Adipocyte (in vitro differentiated cells): ENCODE measurements around the gene VTA1.

Experiments
- DNase-seq: peaks from one replicate; pipeline ENCODE4 v3.0.0-alpha.2; 2015; ENCODE audit warnings: low read depth
- H3K27me3 ChIP-seq: replicated peaks from 2 replicates; pipeline ENCODE4 v1.7.0; 2013; ENCODE audit warnings: mild to moderate bottlenecking, low read length, moderate library complexity; ENCODE audit not compliant: control insufficient read depth, insufficient read depth
- H3K36me3 ChIP-seq: 2 replicates; pipeline ENCODE4 v1.7.0; 2013; ENCODE audit warnings: low read length, mild to moderate bottlenecking, moderate library complexity; ENCODE audit not compliant: control insufficient read depth, insufficient read depth, severe bottlenecking
- H3K4me1 ChIP-seq: 2 replicates; pipeline ENCODE4 v1.7.0; 2013; ENCODE audit warnings: mild to moderate bottlenecking, low read length, moderate library complexity; ENCODE audit not compliant: control insufficient read depth, insufficient read depth
- H3K4me3 ChIP-seq: 2 replicates; pipeline ENCODE4 v1.7.0; 2013; ENCODE audit warnings: mild to moderate bottlenecking, low read length, moderate library complexity
- H3K9ac ChIP-seq: 2 replicates; pipeline ENCODE4 v1.7.0; 2013; ENCODE audit warnings: mild to moderate bottlenecking, low read length, moderate library complexity
- H3K9me3 ChIP-seq: 2 replicates; pipeline ENCODE4 v1.7.0; 2013; ENCODE audit warnings: mild to moderate bottlenecking, low read length, moderate library complexity; ENCODE audit not compliant: control insufficient read depth

VTA1 gene

DNA sequence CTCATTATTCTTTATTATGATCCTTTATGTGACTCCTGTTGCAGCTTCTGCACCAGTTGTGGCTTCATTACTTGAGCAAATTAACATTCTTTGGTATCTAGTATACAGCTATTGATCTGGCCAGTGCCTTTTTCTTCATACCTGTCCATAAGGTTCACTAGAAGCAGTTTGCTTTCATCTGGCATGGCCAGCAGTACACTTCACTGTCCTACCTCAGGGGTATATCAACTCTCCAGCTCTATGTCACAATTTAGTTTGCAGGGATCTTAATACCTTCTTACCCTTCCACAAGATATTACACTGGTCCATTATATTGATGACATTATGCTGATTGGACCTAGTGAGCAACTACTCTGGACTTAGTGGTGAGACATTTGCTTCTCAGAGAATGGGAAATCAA is 46.6 kb downstream of the VTA1 start:
- no peaks in the 10 kb centered on the region for H3K27me3 ChIP-seq
- H3K4me3 ChIP-seq = no peak overlapping the region
- H3K9ac ChIP-seq = no peak overlapping the region
- H3K4me1 ChIP-seq = no peaks in the 10 kb centered on the region
- no peaks in the 10 kb centered on the region for H3K9me3 ChIP-seq
- no peak for DNase-seq
- H3K36me3 ChIP-seq = peaks cover 26% of the 10 kb centered on the region

DNA sequence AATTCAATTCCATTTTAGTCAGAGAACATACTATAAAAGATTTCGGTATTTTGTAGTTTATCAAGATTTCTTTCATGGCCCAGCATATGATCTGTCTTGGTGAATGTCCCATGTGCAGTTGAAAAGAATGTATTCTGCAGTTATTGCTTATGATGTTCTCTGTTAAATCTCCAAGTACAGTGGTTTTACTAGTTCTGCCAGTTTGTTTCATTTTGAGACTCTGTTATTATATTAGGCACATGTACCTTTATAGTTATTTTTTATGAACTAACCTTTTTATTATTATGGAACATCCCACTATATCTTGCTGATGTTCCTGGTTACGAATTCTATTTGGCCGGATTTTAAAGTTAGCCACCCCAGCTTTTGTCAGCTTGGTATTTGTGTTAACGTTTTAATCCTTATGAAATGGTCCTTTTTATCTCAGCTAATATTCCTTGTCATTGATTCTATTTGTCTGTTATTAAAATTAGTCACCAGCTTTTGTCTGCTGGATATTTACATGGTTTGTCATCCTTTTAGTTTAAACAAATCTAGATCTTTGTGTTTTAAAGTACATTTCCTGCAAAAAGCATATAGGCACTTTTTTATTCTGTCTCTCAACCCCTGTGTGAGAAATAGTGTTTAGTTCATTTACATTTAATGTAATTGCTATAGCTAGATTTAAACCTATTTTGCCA is 48.9 kb downstream of the VTA1 start:
- no peaks in the 10 kb centered on the region for H3K9me3 ChIP-seq
- peaks cover 32% of the 10 kb centered on the region for H3K36me3 ChIP-seq
- H3K9ac ChIP-seq = no peak overlapping the region
- DNase-seq = no peak
- no peak overlapping the region for H3K4me3 ChIP-seq
- H3K27me3 ChIP-seq = no peaks in the 10 kb centered on the region
- peaks cover 6% of the 10 kb centered on the region for H3K4me1 ChIP-seq

DNA sequence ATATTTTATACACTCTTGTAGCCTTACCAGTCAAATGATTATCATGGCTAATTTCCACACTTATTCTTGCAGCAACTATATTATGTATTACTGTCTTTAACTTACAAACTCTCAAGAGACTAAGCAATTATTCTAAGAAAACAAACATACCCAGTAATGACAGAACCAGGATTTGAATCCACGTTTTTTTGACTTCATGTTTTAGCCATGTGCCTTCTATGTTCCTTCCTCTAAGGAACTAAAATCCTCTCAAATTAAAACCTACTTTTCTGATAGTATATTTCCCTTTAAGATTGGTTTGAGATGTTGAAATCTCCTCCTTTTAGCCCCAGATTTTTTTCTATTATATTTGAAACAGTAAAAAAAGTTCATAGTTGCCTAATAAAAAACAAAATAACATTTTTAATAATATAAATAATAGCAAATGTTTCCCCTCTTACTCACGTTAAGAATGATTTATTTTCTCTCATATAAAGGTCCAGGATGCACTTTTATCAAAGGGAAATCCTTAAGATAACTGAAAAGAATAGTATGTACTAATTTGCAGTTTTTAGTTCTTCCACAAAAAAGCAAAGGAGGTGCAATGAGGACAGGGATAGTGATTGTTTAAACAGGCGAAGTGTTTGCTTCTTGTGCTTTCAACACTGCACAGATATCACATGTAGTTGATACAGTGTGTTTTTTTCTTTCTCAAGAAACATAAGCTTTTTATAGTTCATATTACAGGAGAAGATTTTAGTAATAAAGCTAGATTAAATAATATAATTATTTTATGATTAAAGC is 54.0 kb downstream of the VTA1 start:
- Histone ChIP-seq H3K9ac (no peak overlapping the region), H3K4me1 (peaks cover 7% of the 10 kb centered on the region), H3K36me3 (peaks cover 49% of the 10 kb centered on the region), H3K27me3 (no peaks in the 10 kb centered on the region), H3K9me3 (no peaks in the 10 kb centered on the region), H3K4me3 (no peak overlapping the region)
- no peak for DNase-seq

DNA sequence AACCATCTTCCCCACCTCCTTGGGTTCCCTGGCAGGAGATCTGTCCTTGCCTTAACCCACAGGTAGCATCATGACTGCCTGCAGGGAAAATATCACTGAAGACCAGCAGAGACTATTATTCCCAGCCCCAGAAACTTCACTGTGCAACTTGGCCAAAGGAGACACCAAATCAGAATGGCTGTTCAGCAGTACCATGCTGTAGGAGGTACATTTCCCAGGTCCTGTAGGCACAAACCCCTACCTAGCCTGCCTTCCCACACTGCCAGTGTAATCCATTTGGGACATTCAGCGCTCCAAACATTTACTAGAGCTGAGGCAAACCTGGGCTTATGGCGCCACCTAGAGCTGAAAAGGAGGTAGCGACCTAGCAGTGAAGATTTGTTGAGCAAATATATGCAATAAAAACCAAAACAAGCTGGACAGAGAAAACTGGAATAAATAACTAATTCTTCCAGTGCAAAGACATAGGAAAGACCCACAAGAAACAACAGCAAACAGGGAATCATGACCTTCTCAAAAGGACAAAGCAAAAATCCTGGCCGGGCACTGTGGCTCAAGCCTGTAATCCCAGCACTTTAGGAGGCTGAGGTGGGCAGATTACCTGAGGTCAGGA is 60.3 kb downstream of the VTA1 start:
- peak; percentile 63 for DNase-seq
- Histone ChIP-seq H3K9ac (no peak overlapping the region), H3K4me3 (no peak overlapping the region), H3K27me3 (no peaks in the 10 kb centered on the region), H3K36me3 (peaks cover 44% of the 10 kb centered on the region), H3K9me3 (no peaks in the 10 kb centered on the region), H3K4me1 (no peaks in the 10 kb centered on the region)

DNA sequence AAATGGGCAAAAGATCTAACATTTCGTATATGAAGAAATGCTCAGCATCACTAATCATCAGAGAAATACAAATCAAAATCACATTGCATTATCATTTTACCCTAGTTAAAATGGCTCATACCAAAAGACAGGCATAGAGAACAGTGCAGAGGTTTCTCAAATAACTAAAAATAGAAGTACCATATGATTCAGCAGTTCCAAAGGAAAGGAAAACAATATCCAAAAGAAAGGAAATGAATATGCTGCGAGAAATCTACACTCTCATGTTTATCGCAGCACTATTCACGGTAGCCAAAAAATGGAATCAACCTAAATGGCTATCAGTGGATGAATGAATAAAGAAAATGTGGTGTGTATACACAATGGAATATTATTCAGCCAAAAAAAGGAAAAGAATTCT is 63.5 kb downstream of the VTA1 start:
- no peaks in the 10 kb centered on the region for H3K4me1 ChIP-seq
- no peak overlapping the region for H3K9ac ChIP-seq
- no peaks in the 10 kb centered on the region for H3K9me3 ChIP-seq
- H3K4me3 ChIP-seq = no peak overlapping the region
- no peaks in the 10 kb centered on the region for H3K27me3 ChIP-seq
- DNase-seq = no peak
- peaks cover 45% of the 10 kb centered on the region for H3K36me3 ChIP-seq

DNA sequence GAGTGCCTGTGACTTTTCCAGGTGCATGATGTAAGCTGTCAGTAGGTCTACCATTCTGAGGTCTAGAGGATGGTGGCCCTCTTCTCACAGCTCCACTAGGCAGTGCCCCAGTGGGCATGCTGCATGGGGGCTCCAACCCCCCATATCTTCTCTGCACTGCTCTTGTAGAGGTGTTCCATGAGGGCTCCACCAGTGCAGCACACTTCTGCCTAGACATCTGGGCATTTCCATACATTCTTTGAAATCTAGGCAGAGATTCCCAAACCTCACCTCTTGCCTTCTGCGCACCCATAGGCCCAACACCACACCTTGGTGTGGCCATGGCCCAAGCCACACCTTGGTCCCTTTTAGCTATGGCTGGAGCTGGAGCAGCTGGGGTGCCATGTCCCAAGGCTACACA is 66.3 kb downstream of the VTA1 start:
- H3K9ac ChIP-seq = no peak overlapping the region
- peaks cover 5% of the 10 kb centered on the region for H3K4me1 ChIP-seq
- H3K36me3 ChIP-seq = peaks cover 35% of the 10 kb centered on the region
- H3K4me3 ChIP-seq = no peak overlapping the region
- H3K9me3 ChIP-seq = no peaks in the 10 kb centered on the region
- H3K27me3 ChIP-seq = no peaks in the 10 kb centered on the region
- no peak for DNase-seq

DNA sequence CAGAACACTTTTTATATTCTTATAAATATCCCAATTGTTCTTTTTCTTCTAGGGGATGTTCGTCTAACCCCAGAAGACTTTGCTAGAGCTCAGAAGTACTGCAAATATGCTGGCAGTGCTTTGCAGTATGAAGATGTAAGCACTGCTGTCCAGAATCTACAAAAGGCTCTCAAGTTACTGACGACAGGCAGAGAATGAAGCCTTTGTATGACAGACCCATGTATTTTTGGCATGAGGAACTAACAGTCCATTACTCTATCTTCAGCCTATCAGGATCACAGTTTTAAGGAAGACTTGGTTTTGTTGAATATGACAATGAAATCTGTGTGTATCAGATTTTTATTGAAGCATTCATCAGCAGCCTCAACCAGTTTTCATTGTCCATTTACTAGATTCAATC is 71.4 kb downstream of the VTA1 start:
- peaks cover 5% of the 10 kb centered on the region for H3K4me1 ChIP-seq
- no peak overlapping the region for H3K4me3 ChIP-seq
- H3K9me3 ChIP-seq = no peaks in the 10 kb centered on the region
- no peak for DNase-seq
- peaks cover 28% of the 10 kb centered on the region for H3K36me3 ChIP-seq
- no peaks in the 10 kb centered on the region for H3K27me3 ChIP-seq
- no peak overlapping the region for H3K9ac ChIP-seq

DNA sequence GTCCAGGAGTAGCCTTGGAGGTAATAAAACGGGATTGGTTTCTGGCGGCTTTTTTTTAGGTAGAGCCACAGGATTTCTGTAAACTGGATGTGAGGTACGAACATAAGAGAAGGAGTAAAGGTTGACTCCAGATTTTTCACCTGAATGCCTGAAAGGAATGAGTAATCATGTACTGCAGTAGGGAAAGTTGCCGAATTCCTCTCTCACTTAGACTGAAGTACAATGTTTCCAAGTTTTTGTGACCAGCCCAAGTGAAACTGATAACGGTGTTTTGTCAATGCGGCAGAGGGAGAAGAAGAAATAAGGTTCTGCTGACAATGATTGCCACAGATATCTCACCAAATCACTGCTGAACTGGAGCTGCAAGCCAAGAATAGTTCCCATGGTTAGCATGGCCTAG is 75.0 kb downstream of the VTA1 start:
- peaks cover 5% of the 10 kb centered on the region for H3K4me1 ChIP-seq
- H3K9ac ChIP-seq = no peak overlapping the region
- H3K36me3 ChIP-seq = peaks cover 19% of the 10 kb centered on the region
- H3K4me3 ChIP-seq = no peak overlapping the region
- H3K27me3 ChIP-seq = no peaks in the 10 kb centered on the region
- DNase-seq = no peak
- no peaks in the 10 kb centered on the region for H3K9me3 ChIP-seq

DNA sequence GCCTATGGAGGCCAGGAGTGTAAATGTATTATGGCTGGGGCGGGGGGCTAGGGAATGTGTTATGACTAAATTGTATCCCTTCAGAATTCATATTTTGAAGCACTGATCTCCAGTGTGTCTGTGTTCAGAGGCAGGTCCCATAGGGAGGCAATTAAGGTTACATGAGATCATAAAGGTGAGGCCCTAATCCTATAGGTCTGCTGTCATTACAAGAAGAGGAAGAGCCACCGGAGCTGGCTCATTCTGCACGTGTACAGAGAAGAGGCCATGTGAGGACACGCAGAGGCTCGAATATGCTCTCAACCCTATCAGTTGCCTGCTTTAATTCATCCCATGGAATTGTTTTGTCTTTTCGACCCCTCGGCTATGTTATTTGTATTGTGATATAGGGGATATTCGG is 76.9 kb downstream of the VTA1 start:
- no peak for DNase-seq
- no peak overlapping the region for H3K4me3 ChIP-seq
- no peaks in the 10 kb centered on the region for H3K9me3 ChIP-seq
- H3K27me3 ChIP-seq = no peaks in the 10 kb centered on the region
- H3K9ac ChIP-seq = no peak overlapping the region
- no peaks in the 10 kb centered on the region for H3K4me1 ChIP-seq
- H3K36me3 ChIP-seq = peaks cover 13% of the 10 kb centered on the region

DNA sequence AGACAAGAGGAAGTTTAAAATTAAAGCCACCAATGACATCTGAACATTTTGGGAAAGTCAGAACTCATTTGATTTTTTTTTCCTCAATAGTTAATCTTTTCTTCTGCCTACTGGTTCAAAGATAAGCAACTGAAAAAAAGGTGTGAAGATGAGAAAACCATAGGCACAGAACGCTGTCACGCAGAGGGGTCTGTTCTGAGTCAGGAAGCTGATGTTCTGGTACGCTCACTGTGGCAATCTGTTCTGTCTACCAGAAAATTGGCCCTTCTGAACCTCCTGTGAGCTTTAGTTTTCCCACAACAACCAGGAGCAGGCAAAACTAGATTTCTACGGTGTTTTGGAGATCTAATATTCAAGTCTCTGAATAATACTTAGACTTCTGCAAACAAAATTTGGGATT is 78.1 kb downstream of the VTA1 start:
- DNase-seq = no peak
- Histone ChIP-seq H3K9me3 (no peaks in the 10 kb centered on the region), H3K36me3 (peaks cover 3% of the 10 kb centered on the region), H3K4me1 (no peaks in the 10 kb centered on the region), H3K27me3 (no peaks in the 10 kb centered on the region), H3K9ac (no peak overlapping the region), H3K4me3 (no peak overlapping the region)

DNA sequence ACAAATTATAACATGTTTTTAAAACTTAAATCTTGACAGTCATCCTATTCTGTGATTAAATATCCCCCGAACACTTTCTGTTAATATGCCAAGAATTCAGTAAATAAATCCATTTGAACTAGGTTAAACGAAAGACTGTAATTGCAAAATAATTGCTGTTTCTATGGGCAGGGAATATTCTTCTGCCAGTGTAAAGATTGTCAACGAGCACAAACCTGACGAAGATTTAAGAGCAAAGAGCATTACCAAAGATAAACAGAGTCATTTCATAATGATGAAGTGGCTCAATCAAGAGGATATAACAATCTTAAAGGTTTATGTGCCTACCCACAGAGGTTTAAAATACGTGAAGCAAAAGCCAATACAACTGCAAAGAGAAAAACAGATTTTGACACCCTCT is 78.5 kb downstream of the VTA1 start:
- Histone ChIP-seq H3K9ac (no peak overlapping the region), H3K9me3 (no peaks in the 10 kb centered on the region), H3K36me3 (no peaks in the 10 kb centered on the region), H3K27me3 (no peaks in the 10 kb centered on the region), H3K4me1 (no peaks in the 10 kb centered on the region), H3K4me3 (no peak overlapping the region)
- DNase-seq = no peak
